GM10266 (cell line): ENCODE measurements around the gene IL10.

Experiments
- DNase-seq: peaks from one replicate; pipeline ENCODE4 v3.0.0; 2012; ENCODE audit errors: extremely low spot score
- CTCF ChIP-seq: IDR thresholded peaks from 2 replicates; pipeline ENCODE4 v1.5.1; 2012; ENCODE audit warnings: mild to moderate bottlenecking, low read depth; ENCODE audit not compliant: control insufficient read depth, insufficient read depth; ENCODE audit errors: missing control alignments

IL10 gene

GRCh38 chr1:206793620-206794019 lies 21.3 kb upstream of the IL10 start:
- DNase-seq, result no peak
- no peak for TF ChIP-seq CTCF

- peak; percentile 49 for DNase-seq
- no peak for TF ChIP-seq CTCF
Measured at GRCh38 chr1:206792939-206793607, 20.8 kb upstream of the IL10 start.

DNA sequence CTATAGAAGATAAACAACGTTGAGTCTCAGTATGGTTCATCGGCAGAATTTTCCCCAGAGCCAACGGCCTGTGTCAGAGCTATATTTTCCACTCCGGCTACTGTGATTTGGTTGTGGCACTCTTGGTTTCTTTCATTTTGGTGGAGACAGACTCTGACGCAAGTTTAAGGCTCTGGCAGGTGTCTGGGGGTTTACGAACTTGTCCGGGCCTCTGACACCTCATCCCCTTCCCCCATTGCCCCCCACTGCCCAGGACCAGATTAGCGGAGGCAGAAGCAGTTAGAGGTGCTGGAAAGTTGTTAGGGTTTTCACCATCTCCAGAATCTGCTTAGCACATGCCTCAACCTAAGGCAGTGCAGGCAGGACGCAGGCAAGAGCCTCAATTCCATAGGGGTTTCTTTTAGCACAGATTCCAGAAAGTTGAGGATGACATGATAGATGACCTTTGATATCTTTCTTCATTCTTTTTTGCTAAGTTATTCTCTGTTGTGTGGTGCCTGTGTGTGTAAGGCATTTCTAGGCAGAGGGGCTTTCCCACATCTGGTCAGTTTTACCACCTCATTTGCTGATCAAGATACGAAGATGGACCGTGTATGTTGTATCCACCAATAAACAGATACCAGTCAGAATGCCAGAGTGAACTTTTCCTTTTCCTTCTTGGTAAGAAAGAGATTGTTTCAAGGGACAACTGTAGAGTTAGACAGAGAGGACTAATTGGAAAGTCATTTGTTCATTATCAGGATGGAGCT lies 18.4 kb upstream of the IL10 start:
- no peak for TF ChIP-seq CTCF
- DNase-seq, result no peak

DNA sequence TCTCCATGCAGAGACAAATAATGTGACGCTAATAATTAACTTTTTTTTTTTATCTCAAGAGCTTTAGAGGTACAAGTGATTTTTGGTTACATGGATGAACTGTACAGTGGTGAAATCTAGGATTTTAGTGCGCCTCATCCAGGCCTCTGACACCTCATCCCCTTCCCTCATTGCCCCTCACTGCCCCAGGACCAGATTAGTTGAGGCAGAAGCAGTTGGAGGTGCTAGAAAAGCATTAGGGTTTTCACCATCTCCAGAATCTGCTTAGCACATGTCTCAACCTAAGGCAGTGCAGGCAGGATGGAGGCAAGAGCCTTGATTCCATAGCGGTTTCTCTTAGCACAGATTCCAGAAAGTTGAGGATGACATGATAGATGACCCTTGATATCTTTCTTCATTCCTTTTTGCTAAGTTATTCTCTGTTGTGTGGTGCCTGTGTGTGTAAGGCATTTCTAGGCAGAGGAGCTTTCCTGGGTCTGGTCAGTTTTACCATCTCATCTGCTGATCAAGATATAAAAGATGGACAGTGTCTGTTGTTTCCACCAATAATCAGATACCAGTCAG lies 16.3 kb upstream of the IL10 start:
- TF ChIP-seq CTCF, result no peak
- no peak for DNase-seq

DNA sequence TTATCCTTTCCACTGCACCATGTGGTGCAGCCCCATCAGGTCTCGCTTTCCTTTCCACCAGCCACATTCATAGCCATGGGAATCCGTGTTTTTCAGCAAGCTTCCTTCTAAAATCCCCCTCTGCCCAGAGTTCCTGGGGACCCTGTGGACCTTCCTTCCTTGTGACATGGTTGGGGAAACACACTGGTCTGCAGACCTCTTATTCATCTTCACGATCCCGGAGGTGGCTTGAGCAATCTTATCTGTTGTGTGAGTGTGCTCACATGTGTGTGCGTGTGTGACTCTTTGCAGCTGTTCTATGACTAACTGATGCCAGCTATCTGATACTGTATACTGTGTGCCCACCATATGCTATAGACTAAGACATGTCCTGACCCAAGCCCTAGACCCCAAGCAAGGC lies 15.6 kb upstream of the IL10 start:
- no peak for TF ChIP-seq CTCF
- no peak for DNase-seq

- no peak for DNase-seq
- TF ChIP-seq CTCF, result no peak
Measured at GRCh38 chr1:206786212-206786886, 14.1 kb upstream of the IL10 start.
